ENCODE data around the gene MPHOSPH9. TPM values are rescaled to one million over a fixed set of nuclear protein-coding genes. Genes with fewer than 3 reads are reported as not detected.

Gene MPHOSPH9
- total and polyA plus RNA-seq, 2 of the 13 experiments (the other 11 are each of a cell fraction or from before 2014, with no cell fraction given): 20.3 to 63.4 TPM

GRCh38 chr12:123271001-123271668, 38.2 kb upstream of the MPHOSPH9 start:
- Histone ChIP-seq H3K9me3 (ENCODE audit: low read length) (no peaks in the 10 kb centered on the region), H3K4me1 (ENCODE audit: insufficient read depth, low read length) (peaks cover 23% of the 10 kb centered on the region), H2AFZ (ENCODE audit: low read length) (no peak overlapping the region), H3K4me3 (replicated peaks in 1 of 3; ENCODE audit: insufficient read depth in 1 of 3, low read depth in 2 of 3, low read length in 3 of 3) (peak overlapping the region; percentile 71 to 95 (median 81); a peak in 5 of 6 replicates), H3K27me3 (ENCODE audit: control insufficient read depth in 1 of 2, insufficient read depth in 2 of 2, low read length in 2 of 2) (no peaks in the 10 kb centered on the region; a peak in 1 of 5 replicates), H3K4me2 (ENCODE audit: low read depth, low read length) (peak overlapping the region; percentile 78), H3K9ac (ENCODE audit: insufficient read depth, low read depth, low read length) (peak overlapping the region; percentile 86), H3K79me2 (ENCODE audit: insufficient read depth, low read length) (peaks cover 38% of the 10 kb centered on the region), H3K27ac (ENCODE audit: extremely low read length, insufficient read depth, low read length) (peak overlapping the region; percentile 83), H3K36me3 (replicated peaks in 1 of 2; ENCODE audit: control insufficient read depth in 1 of 2, insufficient read depth in 2 of 2, low read length in 2 of 2) (peaks cover 13% of the 10 kb centered on the region in 2 experiments; a peak in 4 of 5 replicates), H4K20me1 (ENCODE audit: insufficient read depth, low read length) (no peaks in the 10 kb centered on the region)
- ATAC-seq: peak; percentile 35
- intact Hi-C loops (cut with micrococcal nuclease; ENCODE audit: unreplicated experiment) (no loop called here), in situ Hi-C loops (cut with HindIII; ENCODE audit: extremely low pct_ligation_motif_present, low pct_unique_long_range_greater_than_20kb) (no loop called here)
- WGBS (ENCODE audit: low lambda C conversion rate): no CpG with 5 or more reads among the region's 108 CpGs
- POLR2A ChIA-PET: interaction anchor here (4.6 kb wide), 1 partner anchor 38 kb away, joined by 18 read pairs; the partner anchor contains the start of genes MPHOSPH9 and MTRFR
- CTCF ChIA-PET (ENCODE audit: low intra/inter-chr PET ratio, low total read pairs): no interaction called here
- DNase-seq (ENCODE audit: low spot score): peak; percentile 31
- no TSS peak for BruUV-seq (replicated peaks)
- FAIRE-seq: no peak
- TF ChIP-seq RAD21 (CRISPR knock-in tag; IDR thresholded peaks at IDR 0.05) (peak; percentile 86), ZNF180 (CRISPR knock-in tag; IDR thresholded peaks at IDR 0.05; ENCODE audit: borderline replicate concordance, low read depth) (no peak), PHF8 (CRISPR knock-in tag; IDR thresholded peaks at IDR 0.05) (0 out of 2 replicates have a peak, but pooled peaks have one; percentile 15), TFDP1 (CRISPR knock-in tag; IDR thresholded peaks at IDR 0.05; ENCODE audit: borderline replicate concordance) (0 out of 2 replicates have a peak, but pooled peaks have one; percentile 5), CTCF (CRISPR knock-in tag; IDR thresholded peaks at IDR 0.05) (peak; percentile 60), STAG1 (CRISPR knock-in tag; IDR thresholded peaks at IDR 0.05) (peak; percentile 59), MXI1 (IDR thresholded peaks at IDR 0.05; ENCODE audit: borderline replicate concordance, low read depth, low read length) (peak; percentile 36; the same call in 1 of the 3 replicates), ETS1 (CRISPR knock-in tag; IDR thresholded peaks at IDR 0.05) (no peak), AGO2 (optimal IDR thresholded peaks at IDR 0.05; ENCODE audit: low read depth, low read length) (peak; percentile 66), ZNF18 (CRISPR knock-in tag; IDR thresholded peaks at IDR 0.05; ENCODE audit: insufficient replicate concordance) (no peak), CERS6 (CRISPR knock-in tag; IDR thresholded peaks at IDR 0.05) (no peak), MAZ (IDR thresholded peaks at IDR 0.05; ENCODE audit: borderline replicate concordance, low read depth, low read length) (no peak), MAZ (CRISPR knock-in tag; IDR thresholded peaks at IDR 0.05; ENCODE audit: low read depth) (peak; percentile 69; the same call in 1 of the 2 replicates), YEATS4 (CRISPR knock-in tag; IDR thresholded peaks at IDR 0.05; ENCODE audit: borderline replicate concordance) (no peak), RBFOX2 (IDR thresholded peaks at IDR 0.05; ENCODE audit: low read depth, low read length) (peak; percentile 62), ZFY (CRISPR knock-in tag; IDR thresholded peaks at IDR 0.05) (peak; percentile 12; the same call in 1 of the 2 replicates)
